Stimulated activated CD4-positive, alpha-beta T cell treated with anti-CD3 and anti-CD28 coated beads, Interleukin-12 subunit alpha, Interleukin-12 subunit beta, amount 100 ng/mL, for 48 hours (primary cell): ENCODE results near the gene IL17RE.
"Not testable (repeated sequence)": the region's sequence is repeated elsewhere in the genome, so short reads cannot be mapped to it uniquely, and the experiment has no call there.

ENCODE experiments used
- DNase-seq, 3 donors: peaks; one replicate each; pipeline ENCODE4 v3.0.0-alpha.2; 2020; ENCODE audit warnings: low read depth in 2 of 3, low spot score in 1 of 3

IL17RE gene

DNA sequence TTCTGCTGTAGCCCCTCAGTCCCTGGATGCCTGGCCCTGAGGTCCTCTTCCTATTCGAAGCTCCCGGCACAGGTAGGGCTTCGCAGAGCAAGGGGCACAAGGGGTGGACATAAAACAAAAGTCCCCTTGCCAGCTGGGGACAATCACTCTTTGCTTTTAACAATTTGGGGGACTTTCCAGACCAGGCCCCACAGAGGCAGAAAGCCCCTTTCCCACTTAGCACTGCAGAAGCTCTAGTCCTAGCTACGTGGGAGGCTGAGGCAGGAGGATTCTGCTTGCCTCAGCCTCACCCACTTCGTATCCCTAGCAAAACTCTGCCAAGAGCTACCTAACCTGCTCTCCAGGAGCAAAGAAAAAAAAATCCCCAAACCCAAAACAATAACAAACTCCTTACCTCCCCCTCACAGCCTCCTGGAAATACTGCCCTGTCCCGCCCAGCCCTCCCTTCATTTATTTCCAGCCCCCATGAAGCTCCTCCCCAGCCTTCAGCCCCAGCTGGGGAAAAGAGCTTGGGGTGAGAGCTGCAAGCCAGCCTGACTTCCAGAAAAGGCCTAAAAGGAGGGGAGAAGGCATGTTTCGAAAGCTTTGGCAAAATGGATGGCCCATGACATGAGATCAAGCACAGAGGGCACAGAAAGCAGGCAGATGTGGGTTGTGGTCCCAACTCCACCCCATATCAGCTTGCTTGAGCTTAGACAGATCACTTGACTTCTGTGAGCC lies 22.7 kb upstream of the IL17RE start, which contains the start of gene CIDEC:
Gene CIDEC (minus strand): TSS at position 424 of the 720 bp plus-strand sequence. CDS start 1,767 bp downstream, outside the sequence.
- DNase-seq: no peak

DNA sequence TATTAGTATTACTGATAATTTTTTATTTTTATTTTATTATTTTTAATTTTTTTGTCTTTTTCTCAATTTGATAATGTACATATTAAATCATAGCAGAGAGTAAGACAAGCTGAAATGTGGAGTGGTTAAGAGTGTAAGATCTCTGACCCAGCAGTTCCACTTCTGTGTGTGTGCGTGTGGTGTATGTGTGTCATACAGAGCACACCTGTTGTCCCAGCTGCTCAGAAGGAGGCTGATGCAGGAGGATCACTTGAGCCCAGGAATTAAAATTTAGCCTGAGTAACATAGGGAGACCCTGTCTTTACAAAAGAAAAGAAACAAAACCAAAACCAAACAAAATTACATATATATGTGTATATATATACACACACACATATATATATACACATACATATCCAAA lies 21.2 kb upstream of the IL17RE start:
- no peak for DNase-seq

DNA sequence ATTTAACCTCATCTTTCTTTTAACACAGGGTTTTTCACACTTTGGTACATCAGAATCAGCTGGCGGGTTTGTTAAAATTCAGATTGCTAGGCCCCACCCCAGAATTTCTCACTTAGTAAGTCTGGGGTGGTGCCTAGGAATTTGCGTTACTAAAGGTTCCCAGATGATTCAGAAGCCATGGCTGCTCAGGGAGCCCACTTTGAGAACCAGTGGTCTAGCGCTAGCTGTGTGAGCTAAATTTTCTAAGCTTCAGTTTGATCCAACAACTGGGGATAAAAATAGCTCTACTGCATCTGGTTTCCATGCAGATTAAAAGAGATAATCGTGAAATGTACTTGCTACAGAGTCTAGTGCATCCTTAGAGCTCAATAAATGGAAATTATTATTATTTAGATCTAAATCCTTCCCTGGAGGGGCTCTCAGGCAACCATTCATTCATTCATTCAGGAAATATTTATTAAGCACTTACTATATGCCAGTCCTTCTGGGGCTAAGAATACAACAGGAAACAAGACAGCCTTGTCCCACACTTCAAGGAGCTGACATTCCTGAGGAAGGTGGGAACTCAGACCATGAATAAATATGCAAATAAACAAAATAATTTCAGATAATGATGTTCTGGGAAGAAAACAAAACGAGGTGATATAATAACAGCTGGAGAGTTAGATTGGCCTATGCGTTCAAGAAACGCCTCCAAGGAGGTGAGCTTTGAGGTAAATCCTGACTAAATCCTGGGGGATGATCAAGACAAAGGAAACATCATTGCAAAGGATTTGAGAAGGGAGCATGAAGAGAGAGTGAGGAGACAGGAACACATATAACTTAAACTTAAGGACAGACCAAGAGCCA lies 18.7 kb upstream of the IL17RE start:
- DNase-seq: no peak

DNA sequence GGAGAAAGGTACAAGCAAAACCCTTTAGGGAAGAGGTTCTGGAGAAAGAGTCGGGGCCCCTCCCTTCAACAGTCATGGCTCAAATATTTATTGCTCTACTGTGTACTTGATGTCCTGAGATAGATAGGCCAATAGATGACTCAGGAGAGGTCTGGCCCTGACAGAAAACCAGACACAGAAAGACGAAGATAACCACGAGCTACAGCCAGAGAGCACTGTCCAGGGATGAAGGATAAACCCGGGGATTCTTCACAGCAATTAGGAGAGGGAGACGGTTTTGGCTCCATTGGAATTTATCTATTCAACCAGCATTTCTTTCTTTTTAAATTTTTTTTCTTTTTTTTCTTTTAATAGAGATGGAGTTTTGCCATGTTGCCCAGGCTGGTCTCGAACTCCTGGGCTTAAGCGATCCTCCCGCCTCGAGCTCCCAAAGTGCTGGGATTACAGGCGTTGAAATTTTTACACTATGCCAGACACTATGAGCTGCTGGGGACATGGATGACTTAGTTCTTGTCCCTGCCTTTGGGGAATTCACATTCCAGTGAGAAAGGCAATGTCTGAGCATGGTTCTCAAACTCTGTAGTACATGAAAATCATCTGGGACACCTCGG lies 18.0 kb upstream of the IL17RE start:
- DNase-seq: no peak

DNA sequence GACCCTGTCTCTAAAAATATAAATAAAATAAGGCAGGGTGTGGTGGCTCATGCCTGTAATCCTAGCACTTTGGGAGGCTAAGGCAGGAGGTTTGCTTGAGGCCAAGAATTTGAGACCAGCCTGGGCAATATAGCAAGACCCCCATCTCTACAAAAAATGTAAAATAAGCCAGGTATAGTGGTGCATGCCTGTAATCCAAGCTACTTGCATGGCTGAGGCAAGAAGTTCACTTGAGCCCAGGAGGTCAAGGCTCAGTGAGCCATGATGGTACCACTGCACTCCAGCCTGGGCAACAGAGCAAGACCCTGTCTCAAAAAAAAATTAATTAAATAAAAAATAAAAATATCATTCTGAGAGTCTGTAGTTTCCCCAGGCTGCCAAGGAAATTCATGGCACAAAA lies 16.3 kb upstream of the IL17RE start:
- no peak for DNase-seq

DNA sequence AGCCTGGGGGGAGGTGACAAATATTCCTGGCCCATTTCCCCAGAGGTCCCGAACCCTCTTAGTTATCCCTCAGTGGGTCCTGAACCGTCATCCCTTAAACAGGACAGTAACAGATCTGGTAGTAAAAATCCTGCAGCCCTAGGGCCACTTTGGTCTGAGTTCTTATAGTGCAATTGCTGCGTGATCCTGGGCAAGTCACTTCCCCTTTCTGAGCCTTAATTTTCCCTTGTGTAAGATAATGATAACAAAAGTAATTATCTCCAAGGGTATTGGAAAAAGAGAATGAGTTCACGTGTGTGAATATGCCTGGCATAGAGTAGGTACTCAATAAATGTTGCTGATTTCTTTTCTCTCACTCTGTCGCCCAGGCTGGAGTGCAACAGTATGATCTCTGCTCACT lies 15.2 kb upstream of the IL17RE start:
- no peak for DNase-seq

DNA sequence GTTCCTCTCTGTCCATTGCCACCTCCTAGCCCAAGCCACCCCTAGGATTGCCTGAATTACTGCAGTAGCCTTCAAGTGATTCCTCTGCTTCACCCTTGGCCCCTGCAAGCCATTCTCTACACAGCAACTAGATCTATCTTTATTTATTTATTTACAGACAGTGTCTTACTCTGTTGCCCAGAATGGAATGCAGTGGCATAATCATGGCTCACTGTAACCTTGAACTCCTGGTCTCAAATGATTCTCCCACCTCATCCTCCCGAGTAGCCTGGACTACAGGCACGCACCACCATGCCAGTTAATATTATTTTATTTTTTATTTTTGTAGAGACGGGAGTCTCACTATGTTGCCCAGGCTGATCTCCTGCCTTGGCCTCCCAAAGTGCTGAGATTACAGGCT lies 14.1 kb upstream of the IL17RE start:
- no peak for DNase-seq

DNA sequence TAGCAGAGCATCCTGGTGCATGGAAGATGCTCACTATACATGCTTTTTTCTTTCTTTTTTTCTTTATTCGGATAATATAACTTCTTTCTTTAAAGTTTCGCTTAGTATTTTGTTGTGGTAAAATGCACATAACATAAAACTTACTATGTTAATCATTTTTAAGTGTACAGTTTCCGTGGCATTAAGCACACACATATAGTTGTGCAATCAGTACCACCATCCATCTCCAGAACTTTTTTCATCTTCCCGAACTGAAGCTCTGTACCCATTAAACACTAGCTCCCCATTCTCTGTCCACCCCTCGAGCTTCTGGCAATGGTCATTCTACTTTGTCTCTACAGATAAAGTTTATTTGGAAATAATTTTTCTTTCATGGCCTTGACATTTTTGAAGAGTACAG lies 13.2 kb upstream of the IL17RE start:
- no peak for DNase-seq

DNA sequence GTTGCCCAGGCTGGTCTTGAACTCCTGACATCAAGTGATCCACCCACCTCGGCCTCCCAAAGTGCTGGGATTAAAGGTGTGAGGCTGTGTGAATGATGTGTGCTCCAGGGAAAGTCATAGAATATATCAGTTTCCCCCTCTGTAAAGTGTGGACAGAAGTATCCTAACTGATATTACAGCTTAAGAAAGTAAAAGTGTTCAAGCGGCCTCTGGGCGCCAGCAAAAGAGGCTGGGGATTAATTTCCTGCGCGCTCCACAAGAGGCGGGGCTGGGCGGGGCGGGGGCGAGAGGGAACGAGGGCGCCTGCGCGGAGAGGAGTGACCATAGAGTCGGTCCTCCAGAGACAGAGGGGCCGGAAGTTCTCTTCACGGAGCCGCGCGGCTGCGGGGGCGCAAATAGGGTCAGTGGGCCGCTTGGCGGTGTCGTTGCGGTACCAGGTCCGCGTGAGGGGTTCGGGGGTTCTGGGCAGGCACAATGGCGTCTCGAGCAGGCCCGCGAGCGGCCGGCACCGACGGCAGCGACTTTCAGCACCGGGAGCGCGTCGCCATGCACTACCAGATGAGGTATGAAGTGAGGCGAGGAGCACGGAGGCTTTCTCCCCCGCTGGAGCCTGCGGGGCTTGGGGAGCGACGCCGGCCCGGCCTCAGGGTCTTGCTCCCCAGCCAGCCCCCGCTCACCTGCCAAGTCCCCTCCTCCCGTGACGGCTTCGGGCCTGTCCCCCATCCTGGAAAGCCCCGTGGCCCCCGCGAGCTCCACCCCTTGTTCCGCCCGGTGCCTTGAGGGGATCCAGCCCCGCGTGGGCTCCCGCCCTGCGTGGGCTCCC lies 12.2 kb upstream of the IL17RE start, which contains the start of gene JAGN1:
Gene JAGN1 (plus strand): TSS at position 362 of the 823 bp plus-strand sequence. CDS start 113 bp downstream, at position 475.
- DNase-seq: peak; percentile 88 to 96 (median 89)

DNA sequence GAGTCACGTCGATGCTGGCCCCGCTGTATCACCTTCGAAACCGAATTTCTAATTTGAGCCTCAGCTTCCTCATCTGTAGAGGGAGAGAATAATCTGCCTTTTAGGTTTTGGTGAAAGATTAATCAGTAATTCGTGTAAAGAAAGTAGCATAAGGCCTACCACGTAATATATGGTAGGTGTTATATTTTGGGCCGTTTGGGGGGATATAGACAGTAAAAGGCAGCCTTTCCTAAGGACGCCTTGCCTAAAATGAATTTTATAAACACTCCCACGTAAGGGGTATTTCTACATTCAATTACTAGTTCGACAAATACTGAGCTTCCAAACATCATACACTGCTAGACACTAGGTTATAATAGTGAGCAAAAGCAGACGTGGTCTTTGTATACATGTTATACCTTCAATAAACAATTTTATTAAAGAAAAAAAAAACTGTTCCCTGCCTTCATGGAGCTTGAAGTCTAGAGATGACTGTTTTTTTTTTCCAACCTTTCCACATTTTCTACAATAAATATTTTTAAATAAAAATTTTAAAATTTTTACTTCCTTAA lies 11.5 kb upstream of the IL17RE start:
- DNase-seq: no peak

DNA sequence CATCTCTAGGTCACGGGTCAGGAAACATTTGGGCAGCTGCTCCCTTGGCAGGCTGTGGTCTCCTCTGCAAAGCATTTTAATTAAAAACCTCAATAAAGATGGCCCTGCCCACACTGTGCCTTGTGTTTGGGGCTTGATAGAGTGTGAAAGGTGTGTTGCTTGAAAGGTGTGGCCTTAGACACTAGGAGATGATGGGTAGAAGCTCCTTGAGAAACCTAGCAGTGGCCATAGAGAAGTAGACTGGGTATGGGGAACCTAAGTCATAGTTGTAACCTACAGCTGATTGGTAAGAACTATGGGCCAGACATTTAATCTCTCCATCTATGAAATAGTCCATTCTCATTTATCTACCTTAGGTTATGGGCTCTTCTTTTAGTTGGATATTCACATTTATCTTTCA lies 8.9 kb upstream of the IL17RE start:
- no peak for DNase-seq

DNA sequence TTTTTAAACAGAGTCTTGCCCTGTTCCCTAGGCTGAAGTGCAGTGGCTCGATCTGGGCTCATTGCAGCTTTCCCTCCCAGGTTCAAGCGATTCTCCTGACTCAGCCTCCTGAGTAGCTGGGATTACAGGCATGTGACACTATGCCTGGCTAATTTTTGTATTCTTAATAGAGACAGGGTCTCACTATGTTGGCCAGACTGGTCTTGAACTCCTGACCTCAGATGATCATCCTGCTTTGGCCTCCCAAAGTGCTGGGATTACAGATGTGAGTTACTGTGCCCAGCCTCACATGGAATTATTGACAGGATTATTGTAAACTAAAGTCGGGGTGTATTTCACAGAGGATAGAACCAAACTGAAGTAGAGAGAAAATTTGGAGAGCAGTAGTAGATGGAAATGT lies 6.9 kb upstream of the IL17RE start:
- not testable (repeated sequence) for DNase-seq

DNA sequence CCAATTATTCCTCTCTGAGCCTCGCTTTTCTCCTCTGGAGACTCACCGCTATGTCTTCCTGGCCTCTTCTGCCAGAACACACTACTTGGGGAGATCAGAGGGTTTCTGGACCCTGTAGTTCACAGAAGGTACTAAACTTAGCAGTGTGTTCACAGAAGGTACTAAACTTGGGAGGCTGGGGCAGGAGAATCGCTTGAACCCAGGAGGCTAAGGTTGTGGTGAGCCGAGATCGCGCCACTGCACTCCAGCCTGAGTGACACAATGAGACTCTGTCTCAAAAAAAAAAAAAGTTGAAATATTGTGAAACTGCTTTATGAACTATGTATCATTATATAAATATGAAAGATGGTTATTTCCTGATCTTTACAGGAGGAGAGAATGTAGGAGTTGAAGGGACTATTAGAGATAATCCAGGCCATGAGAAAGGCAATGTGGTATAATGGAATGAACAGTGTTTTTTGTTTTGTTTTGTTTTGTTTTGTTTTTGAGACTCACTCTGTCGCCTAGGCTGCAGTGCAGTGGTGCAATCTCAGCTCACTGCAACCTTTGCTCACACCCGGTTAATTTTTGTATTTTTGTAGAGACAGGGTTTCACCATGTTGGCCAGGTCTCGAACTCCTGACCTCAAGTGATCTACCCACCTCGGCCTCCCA lies 5.8 kb upstream of the IL17RE start:
- not testable (repeated sequence) for DNase-seq

DNA sequence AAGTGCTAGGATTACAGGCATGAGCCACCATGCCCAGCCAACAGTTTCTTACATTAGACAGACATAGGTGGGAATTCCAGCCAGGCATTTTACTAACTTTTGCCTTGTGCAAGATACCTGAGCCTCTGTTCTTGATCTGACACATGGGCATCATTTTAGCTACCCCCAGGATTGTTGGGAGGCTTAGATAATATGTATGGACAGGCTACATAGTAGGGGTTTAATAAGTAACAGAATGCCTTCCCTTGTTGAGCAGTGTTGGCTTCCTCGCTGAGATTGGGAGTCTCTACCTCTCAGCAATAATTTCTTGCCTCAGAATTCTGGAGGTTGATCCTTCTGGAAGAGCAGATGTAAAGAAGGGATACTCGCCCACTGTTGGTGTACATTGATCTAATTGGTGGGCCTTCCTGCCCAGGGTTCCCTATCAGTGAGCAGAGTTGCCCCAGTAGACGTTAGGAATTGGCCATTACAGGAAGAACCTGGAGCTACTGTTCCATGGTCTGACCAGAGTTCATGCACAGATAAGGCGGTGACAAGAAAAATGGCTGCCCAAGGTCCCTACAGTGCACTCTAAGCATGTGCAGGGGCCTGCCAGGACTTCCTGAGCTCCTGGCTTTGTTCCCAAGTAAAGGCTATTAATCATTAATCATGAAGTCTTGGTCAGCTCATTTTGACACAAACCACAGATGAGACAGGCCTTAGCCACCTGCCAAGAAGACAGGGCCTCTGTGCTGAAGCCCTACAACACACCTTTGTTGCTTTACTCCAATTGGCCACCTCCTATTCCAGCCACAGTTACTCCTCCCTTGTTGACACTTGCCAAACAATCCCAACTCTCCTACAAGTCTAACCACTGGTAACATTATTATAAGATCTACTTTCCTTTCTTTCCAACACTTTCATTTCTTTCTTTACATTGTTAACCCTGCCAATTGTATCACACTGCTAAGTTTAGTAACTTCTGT lies 5.0 kb upstream of the IL17RE start:
- no peak for DNase-seq

DNA sequence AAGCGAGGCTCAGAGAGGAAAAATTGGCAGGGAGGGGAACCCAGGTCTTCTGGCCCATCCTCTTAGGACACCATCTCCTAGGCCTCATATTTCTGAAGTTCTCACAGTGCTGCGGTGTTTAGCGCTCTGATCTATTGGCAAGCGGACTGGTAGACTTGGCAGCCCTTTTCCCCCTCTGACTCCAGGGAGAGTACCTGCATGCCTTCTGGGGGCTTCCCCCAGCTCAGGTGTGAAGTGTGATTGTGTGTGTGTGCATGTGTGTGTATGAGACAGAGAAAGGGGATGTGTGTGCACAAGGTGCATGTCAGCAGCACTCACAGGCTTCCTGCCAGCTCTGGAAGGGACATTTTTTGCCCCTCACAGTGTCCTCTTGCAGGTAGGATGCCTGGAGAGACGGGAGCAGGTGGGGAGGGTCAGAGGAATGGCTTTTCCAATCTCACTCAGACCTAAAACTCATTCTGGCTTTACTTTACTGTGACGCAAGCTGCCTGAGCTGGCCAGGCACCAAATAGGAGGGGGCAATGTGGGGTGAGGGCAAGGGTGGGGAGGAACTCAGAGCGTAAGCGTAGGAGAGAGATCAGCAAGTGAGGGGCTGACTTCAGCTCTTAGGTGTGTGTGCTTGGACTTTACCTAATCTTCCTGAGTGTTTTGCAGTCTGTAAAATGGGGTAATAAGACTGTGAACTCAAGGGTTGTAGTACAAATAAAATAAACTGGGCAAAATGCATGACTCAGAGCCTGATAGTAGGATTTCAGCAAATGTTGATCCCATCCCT lies 4.0 kb upstream of the IL17RE start:
- DNase-seq: no peak

DNA sequence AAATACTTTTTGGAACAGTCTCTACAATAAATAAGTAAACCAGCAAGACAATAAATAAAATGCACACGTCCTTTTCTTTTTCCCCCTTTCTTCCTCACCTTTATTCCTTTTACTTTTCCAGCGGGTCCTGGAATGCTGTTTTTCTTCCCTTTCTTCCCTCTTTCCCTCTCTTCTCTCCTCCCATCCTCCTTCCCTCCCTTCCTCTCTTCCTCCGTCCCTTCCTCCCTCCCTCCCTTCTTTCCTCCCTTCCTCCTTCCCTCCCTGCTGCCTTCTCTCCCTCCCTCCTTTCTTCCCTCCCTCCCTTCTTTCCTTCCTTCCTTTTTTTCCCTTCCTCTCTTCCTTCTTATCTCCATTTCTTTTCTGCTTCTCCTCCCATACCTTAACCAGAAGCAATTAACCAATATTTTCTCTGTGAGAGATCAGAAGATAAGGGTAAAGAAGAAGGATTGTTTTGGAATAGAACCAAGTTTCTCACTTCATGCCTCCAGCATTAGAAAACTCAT lies 3.3 kb upstream of the IL17RE start:
- DNase-seq: no peak

DNA sequence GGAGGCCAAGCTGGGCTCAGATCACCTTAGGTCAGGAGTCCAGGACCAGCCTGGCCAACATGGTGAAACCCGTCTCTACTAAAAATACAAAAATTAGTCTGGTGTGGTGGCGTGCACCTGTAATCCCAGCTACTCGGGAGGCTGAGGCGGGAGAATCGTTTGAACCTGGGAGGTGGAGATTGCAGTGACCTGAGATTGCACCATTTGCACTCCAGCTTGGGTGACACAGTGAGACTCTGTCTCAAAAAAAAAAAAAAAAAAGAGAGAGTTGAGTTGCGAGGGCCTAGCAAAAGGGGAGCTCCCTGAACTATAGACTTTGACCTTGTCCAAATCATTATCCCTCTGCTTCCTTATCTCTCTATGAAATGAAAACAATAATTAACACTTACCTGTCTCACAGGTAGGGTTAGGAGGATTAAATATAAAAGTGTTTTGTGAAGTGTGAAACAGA lies 1.7 kb upstream of the IL17RE start:
- DNase-seq: not testable (repeated sequence)

DNA sequence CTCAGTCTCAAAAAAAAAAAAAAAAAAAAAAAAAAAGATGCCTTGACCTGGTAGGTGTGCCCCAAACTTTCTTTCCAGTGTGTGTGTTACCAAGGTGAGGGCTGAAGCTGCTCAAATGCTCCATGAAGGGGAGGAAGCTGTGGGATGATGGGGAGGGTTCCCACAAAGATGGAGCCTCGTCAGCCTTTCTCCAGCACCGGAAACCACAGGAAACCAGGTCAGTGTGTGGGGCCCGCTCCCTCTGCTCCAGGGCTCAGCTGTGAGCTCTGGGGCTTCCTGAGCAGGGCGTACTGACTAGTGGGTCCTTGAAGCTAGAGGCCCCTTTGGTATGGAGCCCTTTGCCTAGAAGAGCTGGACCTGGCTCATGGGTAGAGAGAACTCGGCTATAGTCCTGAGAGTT lies 681 bp upstream of the IL17RE start:
- peak in 1 of 3 donors; percentile 43 for DNase-seq
